Activated T-cell treated with anti-CD3 and anti-CD28 coated beads, Interleukin-2, amount 50 U/mL, for 24 hours (primary cell): ENCODE results near the gene LTA4H.

Experiments
- DNase-seq: peaks from one replicate; pipeline ENCODE4 v3.0.0-alpha.2; 2020
- H3K27ac Mint-ChIP-seq: 2 replicates; pipeline ENCODE4 v1.8.0; 2020; ENCODE audit warnings: mild to moderate bottlenecking, mixed read lengths
- H3K27me3 Mint-ChIP-seq: 2 replicates; pipeline ENCODE4 v1.8.0; 2020; ENCODE audit warnings: mixed read lengths
- H3K36me3 Mint-ChIP-seq: 2 replicates; pipeline ENCODE4 v1.8.0; 2020; ENCODE audit warnings: low read depth, mixed read lengths
- H3K4me1 Mint-ChIP-seq: 2 replicates; pipeline ENCODE4 v1.8.0; 2020; ENCODE audit warnings: low read depth, mixed read lengths
- H3K4me3 Mint-ChIP-seq: 2 replicates; pipeline ENCODE4 v1.8.0; 2020; ENCODE audit warnings: mild to moderate bottlenecking, moderate library complexity, mixed read lengths
- H3K9me3 Mint-ChIP-seq: 2 replicates; pipeline ENCODE4 v1.8.0; 2020; ENCODE audit warnings: mixed read lengths

Gene LTA4H

GRCh38 chr12:96047229-96048211 is 12.1 kb upstream of the LTA4H start:
- H3K4me3 Mint-ChIP-seq = peak overlapping the region; percentile 52
- H3K27ac Mint-ChIP-seq = peak overlapping the region; percentile 94
- H3K4me1 Mint-ChIP-seq = peaks cover 53% of the 10 kb centered on the region
- DNase-seq = peak; percentile 46
- no peaks in the 10 kb centered on the region for H3K36me3 Mint-ChIP-seq
- peaks cover 4% of the 10 kb centered on the region for H3K9me3 Mint-ChIP-seq
- no peaks in the 10 kb centered on the region for H3K27me3 Mint-ChIP-seq

GRCh38 chr12:96046543-96047228 is 11.3 kb upstream of the LTA4H start:
- Mint-ChIP-seq H3K27me3 (no peaks in the 10 kb centered on the region), H3K27ac (peak overlapping the region; percentile 94), H3K9me3 (peaks cover 4% of the 10 kb centered on the region), H3K4me3 (peak overlapping the region; percentile 52), H3K4me1 (peaks cover 53% of the 10 kb centered on the region), H3K36me3 (no peaks in the 10 kb centered on the region)
- no peak for DNase-seq

- Mint-ChIP-seq H3K27ac (peak overlapping the region; percentile 94), H3K9me3 (peaks cover 4% of the 10 kb centered on the region), H3K4me3 (no peak overlapping the region), H3K27me3 (no peaks in the 10 kb centered on the region), H3K36me3 (no peaks in the 10 kb centered on the region), H3K4me1 (peaks cover 53% of the 10 kb centered on the region)
- no peak for DNase-seq
Observed at GRCh38 chr12:96045566-96045965, 10.2 kb upstream of the LTA4H start.

GRCh38 chr12:96044943-96045290 is 9.5 kb upstream of the LTA4H start:
- Mint-ChIP-seq H3K27ac (peak overlapping the region; percentile 55), H3K4me3 (no peak overlapping the region), H3K4me1 (peaks cover 53% of the 10 kb centered on the region), H3K9me3 (no peaks in the 10 kb centered on the region), H3K27me3 (no peaks in the 10 kb centered on the region), H3K36me3 (no peaks in the 10 kb centered on the region)
- DNase-seq = no peak

- no peaks in the 10 kb centered on the region for H3K27me3 Mint-ChIP-seq
- no peak for DNase-seq
- peaks cover 50% of the 10 kb centered on the region for H3K4me1 Mint-ChIP-seq
- H3K9me3 Mint-ChIP-seq = no peaks in the 10 kb centered on the region
- H3K27ac Mint-ChIP-seq = peak overlapping the region; percentile 55
- no peak overlapping the region for H3K4me3 Mint-ChIP-seq
- H3K36me3 Mint-ChIP-seq = no peaks in the 10 kb centered on the region
Observed at GRCh38 chr12:96044017-96044942, 8.9 kb upstream of the LTA4H start.

- Mint-ChIP-seq H3K27ac (no peak overlapping the region), H3K9me3 (no peaks in the 10 kb centered on the region), H3K4me3 (no peak overlapping the region), H3K27me3 (no peaks in the 10 kb centered on the region), H3K36me3 (no peaks in the 10 kb centered on the region), H3K4me1 (peaks cover 22% of the 10 kb centered on the region)
- no peak for DNase-seq
Observed at GRCh38 chr12:96041181-96041580, 5.8 kb upstream of the LTA4H start.

GRCh38 chr12:96040305-96041133 is 5.1 kb upstream of the LTA4H start:
- peaks cover 16% of the 10 kb centered on the region for H3K4me1 Mint-ChIP-seq
- no peaks in the 10 kb centered on the region for H3K36me3 Mint-ChIP-seq
- no peak overlapping the region for H3K4me3 Mint-ChIP-seq
- no peak overlapping the region for H3K27ac Mint-ChIP-seq
- no peaks in the 10 kb centered on the region for H3K27me3 Mint-ChIP-seq
- DNase-seq = no peak
- H3K9me3 Mint-ChIP-seq = no peaks in the 10 kb centered on the region

- Mint-ChIP-seq H3K9me3 (no peaks in the 10 kb centered on the region), H3K27me3 (no peaks in the 10 kb centered on the region), H3K4me3 (no peak overlapping the region), H3K4me1 (peaks cover 8% of the 10 kb centered on the region), H3K36me3 (no peaks in the 10 kb centered on the region), H3K27ac (no peak overlapping the region)
- no peak for DNase-seq
Observed at GRCh38 chr12:96039516-96039915, 4.1 kb upstream of the LTA4H start.

GRCh38 chr12:96036765-96037455 is 1.5 kb upstream of the LTA4H start:
- H3K4me1 Mint-ChIP-seq = peaks cover 15% of the 10 kb centered on the region
- no peaks in the 10 kb centered on the region for H3K9me3 Mint-ChIP-seq
- no peak overlapping the region for H3K4me3 Mint-ChIP-seq
- DNase-seq = no peak
- H3K36me3 Mint-ChIP-seq = peaks cover 3% of the 10 kb centered on the region
- H3K27ac Mint-ChIP-seq = no peak overlapping the region
- no peaks in the 10 kb centered on the region for H3K27me3 Mint-ChIP-seq

GRCh38 chr12:96034621-96035282 is 635 bp downstream of the LTA4H start:
- Mint-ChIP-seq H3K4me3 (no peak overlapping the region), H3K27ac (no peak overlapping the region), H3K27me3 (no peaks in the 10 kb centered on the region), H3K9me3 (no peaks in the 10 kb centered on the region), H3K36me3 (peaks cover 3% of the 10 kb centered on the region), H3K4me1 (peaks cover 29% of the 10 kb centered on the region)
- peak; percentile 41 for DNase-seq

- H3K27me3 Mint-ChIP-seq = no peaks in the 10 kb centered on the region
- peaks cover 35% of the 10 kb centered on the region for H3K4me1 Mint-ChIP-seq
- no peak for DNase-seq
- no peaks in the 10 kb centered on the region for H3K9me3 Mint-ChIP-seq
- peaks cover 3% of the 10 kb centered on the region for H3K36me3 Mint-ChIP-seq
- no peak overlapping the region for H3K4me3 Mint-ChIP-seq
- H3K27ac Mint-ChIP-seq = no peak overlapping the region
Observed at GRCh38 chr12:96033549-96034389, 1.6 kb downstream of the LTA4H start.

GRCh38 chr12:96029826-96030225 is 5.6 kb downstream of the LTA4H start:
- Mint-ChIP-seq H3K9me3 (no peaks in the 10 kb centered on the region), H3K36me3 (peaks cover 39% of the 10 kb centered on the region), H3K27me3 (no peaks in the 10 kb centered on the region), H3K4me1 (peaks cover 38% of the 10 kb centered on the region), H3K27ac (no peak overlapping the region), H3K4me3 (no peak overlapping the region)
- DNase-seq = no peak
